ENCODE results near the gene ZBTB26. TPM values are rescaled to one million over a fixed set of nuclear protein-coding genes. Genes with fewer than 3 reads are reported as not detected.

The ZBTB26 gene
- total RNA-seq, 2 experiments from 2014 or later: 4.8 to 6.0 TPM

DNA sequence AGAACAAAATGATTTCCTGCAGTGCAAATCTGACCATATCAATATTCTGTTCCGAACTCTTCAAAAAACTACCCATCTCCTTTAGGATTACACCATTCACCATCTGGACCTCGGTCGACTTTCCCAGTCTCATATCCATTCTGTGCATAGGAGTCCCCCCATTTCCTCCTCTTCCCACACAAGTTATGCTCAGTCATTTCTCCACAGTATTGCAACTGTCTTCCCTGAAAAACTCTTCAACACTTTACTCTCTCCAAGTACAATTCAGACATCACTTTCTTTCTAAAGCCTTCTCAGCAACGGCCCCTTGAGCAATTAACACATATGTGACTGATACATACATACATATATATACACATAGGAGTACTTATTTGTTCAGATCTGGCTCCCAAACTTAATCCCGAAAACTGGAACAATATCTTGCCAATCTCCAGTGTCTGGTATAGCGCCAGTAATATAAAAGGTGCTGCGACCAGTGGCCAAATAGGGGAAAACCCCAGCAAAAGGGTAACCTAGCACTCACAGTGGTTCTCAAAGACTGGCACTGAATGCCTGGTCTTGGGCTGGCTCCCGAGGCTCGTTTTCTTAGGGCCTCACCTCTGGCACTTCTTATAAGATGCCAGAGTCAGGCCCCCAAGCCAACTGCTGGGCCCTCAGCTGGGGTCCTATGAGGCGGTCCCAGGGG, 629 bp downstream of the ZBTB26 start:
- intact Hi-C loops (cut with DNase I, micrococcal nuclease): loop anchor here (1.0 to 10.0 kb wide), 5 partner anchors 10 to 666 kb away; partner anchors contain the start of genes ZBTB6 (in 2 of the 2), MRRF (in 1 of the 2), RBM18 (in 1 of the 2) and RC3H2 (in 1 of the 2)
- Mint-ChIP-seq H3K27ac (no peak overlapping the region), H3K4me3 (no peak overlapping the region), H3K9me3 (no peaks in the 10 kb centered on the region), H3K27me3 (no peaks in the 10 kb centered on the region), H3K36me3 (ENCODE audit: low read depth) (peaks cover 13% of the 10 kb centered on the region), H3K4me1 (ENCODE audit: low read depth) (peaks cover 27% of the 10 kb centered on the region)
- Histone ChIP-seq H3K9me3 (ENCODE audit: control insufficient read depth in 1 of 2, insufficient read depth in 1 of 2, low read length in 2 of 2) (no peaks in the 10 kb centered on the region), H3K4me1 (ENCODE audit: insufficient read depth, low read length) (peaks cover 25% of the 10 kb centered on the region), H3K36me3 (ENCODE audit: insufficient read depth, low read length) (no peaks in the 10 kb centered on the region), H3K27me3 (ENCODE audit: control insufficient read depth in 1 of 2, insufficient read depth in 2 of 2, low read length in 2 of 2) (no peaks in the 10 kb centered on the region), H3K27ac (ENCODE audit: low read depth in 1 of 2, low read length in 2 of 2) (peak overlapping the region; percentile 83 to 87), H3K4me3 (ENCODE audit: low read length) (peak overlapping the region; percentile 66)
- no peak for ATAC-seq (ENCODE audit: poor library complexity)
- CTCF ChIA-PET: interaction anchor here (2.0 kb wide), 1 partner anchor 18 kb away, joined by 8 read pairs; the partner anchor contains the start of gene ZBTB6
- POLR2A ChIA-PET: interaction anchor here (0.8 to 5.0 kb wide), 6 partner anchors 11 to 27 kb away, joined by 3 to 62 read pairs (median 22); partner anchors contain the start of genes RABGAP1, RC3H2 and ZBTB6
- TF ChIP-seq CTCF (IDR thresholded peaks at IDR 0.05): no peak
- DNase-seq: peak in 1 of 14 experiments; percentile 9

DNA sequence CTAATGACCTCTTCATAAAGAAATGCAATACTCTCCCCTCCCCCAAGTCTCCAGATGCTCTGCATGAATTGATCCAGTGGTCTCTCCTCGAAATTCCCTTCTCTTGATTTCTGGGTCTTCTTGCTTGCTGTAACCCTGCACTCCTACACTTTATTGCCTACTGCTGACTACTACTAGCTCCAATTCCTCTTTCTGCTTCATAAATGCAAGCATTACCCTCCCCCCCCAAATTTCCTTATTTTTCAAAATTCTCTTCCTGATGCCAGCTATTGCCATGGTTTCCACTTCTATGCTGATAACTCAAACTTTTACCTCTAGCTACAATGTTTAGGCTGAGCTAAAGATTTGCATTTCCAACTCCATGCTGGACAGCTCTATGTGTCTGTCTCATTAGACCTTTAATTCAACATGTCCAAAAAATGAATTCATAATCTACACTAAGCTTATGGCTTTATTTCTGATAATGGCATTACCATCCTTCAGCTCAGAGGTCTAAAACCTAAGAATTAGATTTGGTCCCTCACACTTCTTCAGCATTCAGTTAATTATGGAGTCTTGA, 1.4 kb downstream of the ZBTB26 start:
- peaks cover 3% of the 10 kb centered on the region for H3K36me3 ChIP-seq (ENCODE audit: insufficient read depth, low read length)
- no peak overlapping the region for H3K4me3 ChIP-seq (ENCODE audit: low read length)
- peaks cover 9% of the 10 kb centered on the region for H3K36me3 Mint-ChIP-seq (ENCODE audit: low read depth)
- no peaks in the 10 kb centered on the region for H3K9me3 Mint-ChIP-seq
- peaks cover 25% of the 10 kb centered on the region for H3K4me1 ChIP-seq (ENCODE audit: insufficient read depth, low read length)
- CTCF ChIA-PET: no interaction called here
- POLR2A ChIA-PET: interaction anchor here (0.8 to 5.0 kb wide), 5 partner anchors 12 to 101 kb away, joined by 3 to 62 read pairs (median 3); partner anchors contain the start of genes PDCL, RABGAP1, RC3H2 and ZBTB6
- no peak for TF ChIP-seq CTCF (IDR thresholded peaks at IDR 0.05)
- intact Hi-C loops (cut with DNase I, micrococcal nuclease): loop anchor here in 1 of 2 experiments (2.0 to 10.0 kb wide), 3 partner anchors 17 to 665 kb away; partner anchors contain the start of genes MRRF, RBM18, RC3H2 and ZBTB6
- H3K4me3 Mint-ChIP-seq: no peak overlapping the region
- DNase-seq (no peak), ATAC-seq (ENCODE audit: poor library complexity) (no peak)
- H3K27ac ChIP-seq (ENCODE audit: low read depth in 1 of 2, low read length in 2 of 2): no peak overlapping the region
- no peaks in the 10 kb centered on the region for H3K9me3 ChIP-seq (ENCODE audit: control insufficient read depth in 1 of 2, insufficient read depth in 1 of 2, low read length in 2 of 2)
- no peak overlapping the region for H3K27ac Mint-ChIP-seq
- no peaks in the 10 kb centered on the region for H3K27me3 Mint-ChIP-seq
- peaks cover 22% of the 10 kb centered on the region for H3K4me1 Mint-ChIP-seq (ENCODE audit: low read depth)
- no peaks in the 10 kb centered on the region for H3K27me3 ChIP-seq (ENCODE audit: control insufficient read depth in 1 of 2, insufficient read depth in 2 of 2, low read length in 2 of 2)

DNA sequence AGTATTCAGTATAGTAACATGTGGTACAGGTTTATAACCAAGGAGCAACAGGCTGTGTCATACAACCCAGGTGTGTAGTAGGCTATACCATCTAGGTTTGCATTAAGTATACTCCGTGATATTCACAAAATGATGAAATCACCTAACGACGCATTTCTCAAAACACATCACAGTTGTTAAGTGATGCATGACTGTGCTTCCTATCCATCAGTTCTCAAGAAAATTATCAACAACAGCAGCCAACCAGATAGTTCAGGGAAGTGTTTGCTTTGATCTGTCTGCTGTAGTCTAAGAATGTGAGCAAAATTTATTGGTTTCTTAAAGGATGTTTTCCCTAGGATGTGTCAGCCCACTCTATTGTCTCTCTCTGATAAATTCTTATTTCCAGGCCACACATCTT, 7.4 kb downstream of the ZBTB26 start:
- Histone ChIP-seq H3K9me3 (ENCODE audit: control insufficient read depth in 1 of 2, insufficient read depth in 1 of 2, low read length in 2 of 2) (no peaks in the 10 kb centered on the region), H3K4me3 (ENCODE audit: low read length) (no peak overlapping the region), H3K27ac (ENCODE audit: low read depth in 1 of 2, low read length in 2 of 2) (no peak overlapping the region), H3K36me3 (ENCODE audit: insufficient read depth, low read length) (peaks cover 31% of the 10 kb centered on the region), H3K4me1 (ENCODE audit: insufficient read depth, low read length) (no peaks in the 10 kb centered on the region), H3K27me3 (ENCODE audit: control insufficient read depth in 1 of 2, insufficient read depth in 2 of 2, low read length in 2 of 2) (no peaks in the 10 kb centered on the region)
- Mint-ChIP-seq H3K4me3 (no peak overlapping the region), H3K27me3 (no peaks in the 10 kb centered on the region), H3K27ac (no peak overlapping the region), H3K36me3 (ENCODE audit: low read depth) (peaks cover 47% of the 10 kb centered on the region), H3K9me3 (no peaks in the 10 kb centered on the region), H3K4me1 (ENCODE audit: low read depth) (peaks cover 4% of the 10 kb centered on the region)
- intact Hi-C loops (cut with DNase I, micrococcal nuclease): no loop called here
- TF ChIP-seq CTCF (IDR thresholded peaks at IDR 0.05): no peak
- DNase-seq (no peak), ATAC-seq (ENCODE audit: poor library complexity) (no peak)
- ChIA-PET CTCF (interaction anchor here (0.7 kb wide), 1 partner anchor 641 kb away, joined by 3 read pairs; no protein-coding TSS in a partner anchor), POLR2A (interaction anchor here (0.8 kb wide), 1 partner anchor 11 kb away, joined by 3 read pairs; no protein-coding TSS in a partner anchor)
